H7 (cell line): ENCODE measurements around the gene CNTNAP2. TPM values are rescaled to one million over a fixed set of nuclear protein-coding genes. Genes with fewer than 3 reads are reported as not detected.

Source experiments
- DNase-seq: peaks from one replicate; pipeline ENCODE4 v3.0.0; 2012
- H3K27me3 ChIP-seq: 2 replicates; pipeline ENCODE4 v1.6.0; 2011; ENCODE audit warnings: mild to moderate bottlenecking, low read length; ENCODE audit not compliant: control insufficient read depth, insufficient read depth
- H3K36me3 ChIP-seq: replicated peaks from 2 replicates; pipeline ENCODE4 v1.5.1; 2011; ENCODE audit warnings: low read length; ENCODE audit not compliant: control insufficient read depth, insufficient read depth
- H3K4me3 ChIP-seq: 2 replicates; pipeline ENCODE4 v1.5.1; 2011; ENCODE audit warnings: low read depth, mild to moderate bottlenecking, control low read depth, low read length, moderate library complexity; ENCODE audit not compliant: insufficient read depth
- total RNA-seq: library from RNA; depleted of rRNA; stranded (reverse); fragments of >200 nt; shearing (Covaris generic); gene quantifications from 2 replicates; pipeline ENCODE4 v1.2.3, GENCODE V29; 2014

The CNTNAP2 gene
- total RNA-seq, 1 experiment from 2014 or later: 109 TPM

DNA sequence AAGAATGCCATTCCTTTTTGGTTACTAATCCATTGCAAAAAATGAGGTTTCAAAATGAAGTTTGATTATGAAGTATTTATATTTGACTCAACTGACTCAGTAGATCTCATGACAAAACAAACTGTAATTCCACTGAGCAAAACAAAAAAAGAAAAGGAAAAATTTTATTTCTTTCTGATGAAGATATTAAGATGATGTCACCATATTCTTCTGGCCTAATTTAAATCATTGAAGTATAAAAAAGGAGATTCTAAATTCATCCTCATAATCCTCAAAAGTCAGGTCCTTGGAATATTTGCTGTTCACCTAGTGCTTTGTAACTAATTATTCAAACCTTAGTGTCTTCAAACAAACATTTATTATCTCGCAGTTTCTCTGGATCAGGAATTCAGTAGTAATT is 1183.7 kb downstream of the CNTNAP2 start:
- Histone ChIP-seq H3K27me3 (no peaks in the 10 kb centered on the region), H3K4me3 (no peak overlapping the region), H3K36me3 (no peaks in the 10 kb centered on the region)
- no peak for DNase-seq

GRCh38 chr7:147304376-147304775 is 1187.8 kb downstream of the CNTNAP2 start:
- H3K27me3 ChIP-seq: no peaks in the 10 kb centered on the region
- H3K4me3 ChIP-seq: no peak overlapping the region
- no peaks in the 10 kb centered on the region for H3K36me3 ChIP-seq
- DNase-seq: no peak

- H3K4me3 ChIP-seq: no peak overlapping the region
- no peak for DNase-seq
Measured at GRCh38 chr7:147305827-147306226, 1189.2 kb downstream of the CNTNAP2 start.

DNA sequence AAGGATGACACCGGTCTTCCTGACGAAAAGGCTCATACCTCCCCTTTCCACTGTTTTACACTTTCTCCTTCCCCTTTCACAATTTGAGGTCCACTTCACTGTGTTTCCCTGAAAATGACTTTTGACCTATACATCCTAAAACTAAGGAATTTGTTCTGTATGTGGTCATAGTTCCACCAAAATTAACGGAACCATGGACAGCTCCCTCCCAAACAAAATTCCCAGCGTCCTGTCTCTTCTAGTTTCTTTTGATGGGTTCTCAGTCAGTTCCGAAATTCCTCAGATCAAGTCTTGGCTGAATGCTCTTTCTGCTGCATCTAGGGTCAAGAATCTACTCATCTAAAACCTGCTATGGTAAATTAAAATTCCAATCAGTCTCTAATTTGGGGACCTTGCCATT is 1191.9 kb downstream of the CNTNAP2 start:
- DNase-seq: peak; percentile 5
- H3K36me3 ChIP-seq: no peaks in the 10 kb centered on the region
- no peak overlapping the region for H3K4me3 ChIP-seq
- no peaks in the 10 kb centered on the region for H3K27me3 ChIP-seq

More at GRCh38 chr7:147305827-147306226, 1189.2 kb downstream of the CNTNAP2 start:
- Histone ChIP-seq H3K27me3 (no peaks in the 10 kb centered on the region), H3K36me3 (no peaks in the 10 kb centered on the region)

GRCh38 chr7:147311336-147311735 is 1194.7 kb downstream of the CNTNAP2 start:
- Histone ChIP-seq H3K36me3 (no peaks in the 10 kb centered on the region), H3K4me3 (no peak overlapping the region), H3K27me3 (no peaks in the 10 kb centered on the region)
- DNase-seq: no peak

- H3K27me3 ChIP-seq: no peaks in the 10 kb centered on the region
- H3K4me3 ChIP-seq: no peak overlapping the region
- H3K36me3 ChIP-seq: no peaks in the 10 kb centered on the region
- DNase-seq: no peak
Measured at GRCh38 chr7:147321504-147321903, 1204.9 kb downstream of the CNTNAP2 start.

DNA sequence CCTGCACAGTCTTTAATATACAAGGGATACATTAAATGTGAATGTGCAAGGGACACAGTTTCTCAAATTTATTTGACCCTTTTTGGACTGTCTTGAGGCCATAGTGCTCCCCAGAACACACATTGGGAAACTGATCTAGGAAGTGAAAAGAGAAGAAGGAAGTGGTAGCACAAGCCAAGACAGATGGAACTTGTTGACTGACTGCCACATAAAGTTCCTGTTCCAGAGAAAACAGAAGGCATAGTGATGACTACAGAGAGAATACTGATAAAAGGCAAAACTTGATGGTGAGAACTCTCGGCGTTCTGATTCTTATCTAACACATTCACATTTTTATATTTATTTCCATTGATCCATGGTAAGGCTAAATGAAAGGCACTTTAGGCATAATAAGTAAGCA is 1216.4 kb downstream of the CNTNAP2 start:
- no peak for DNase-seq
- no peaks in the 10 kb centered on the region for H3K36me3 ChIP-seq
- H3K4me3 ChIP-seq: no peak overlapping the region
- H3K27me3 ChIP-seq: no peaks in the 10 kb centered on the region

GRCh38 chr7:147363101-147363500 is 1246.5 kb downstream of the CNTNAP2 start:
- H3K36me3 ChIP-seq: no peaks in the 10 kb centered on the region
- DNase-seq: no peak

DNA sequence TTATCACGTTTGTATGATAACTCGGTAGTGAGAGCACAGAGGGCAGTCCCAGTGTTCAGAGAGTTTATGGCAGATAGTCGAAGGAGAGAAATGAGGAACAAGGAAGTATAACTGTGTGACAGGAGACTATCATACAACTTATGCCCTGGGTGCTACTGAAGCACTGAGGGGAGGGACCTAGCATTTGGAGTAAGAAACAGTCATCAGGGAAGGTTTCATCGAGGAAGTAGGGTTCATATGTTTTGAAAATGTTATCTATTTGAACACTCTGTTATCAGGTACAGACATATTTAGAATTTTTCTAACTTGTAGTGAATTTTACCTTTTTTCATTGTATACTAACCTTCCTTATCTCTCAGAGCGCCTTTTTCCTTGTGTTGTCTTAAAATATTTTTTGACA is 1259.6 kb downstream of the CNTNAP2 start:
- Histone ChIP-seq H3K36me3 (no peaks in the 10 kb centered on the region), H3K4me3 (no peak overlapping the region), H3K27me3 (no peaks in the 10 kb centered on the region)
- no peak for DNase-seq

More at GRCh38 chr7:147363101-147363500, 1246.5 kb downstream of the CNTNAP2 start:
- no peaks in the 10 kb centered on the region for H3K27me3 ChIP-seq
- no peak overlapping the region for H3K4me3 ChIP-seq

DNA sequence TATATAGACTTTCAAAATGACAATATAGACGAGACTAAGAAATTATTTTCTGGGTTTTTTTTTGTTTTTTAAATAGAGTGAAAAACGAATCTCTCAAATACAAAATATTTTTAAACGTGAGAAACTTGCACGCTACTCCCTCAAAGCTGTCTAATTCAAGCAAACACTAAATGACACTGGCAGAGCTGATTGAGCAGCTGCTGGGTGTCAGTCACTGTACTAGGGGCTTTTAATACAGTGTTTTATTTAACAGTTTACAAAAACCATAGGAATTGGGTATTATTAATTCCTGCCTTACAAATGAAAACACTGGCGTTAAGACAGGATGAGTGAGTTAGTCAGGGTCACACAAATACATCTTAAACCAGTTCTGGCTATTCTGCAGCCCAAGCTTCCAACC is 1264.3 kb downstream of the CNTNAP2 start:
- Histone ChIP-seq H3K36me3 (no peaks in the 10 kb centered on the region), H3K27me3 (no peaks in the 10 kb centered on the region), H3K4me3 (no peak overlapping the region)
- no peak for DNase-seq

DNA sequence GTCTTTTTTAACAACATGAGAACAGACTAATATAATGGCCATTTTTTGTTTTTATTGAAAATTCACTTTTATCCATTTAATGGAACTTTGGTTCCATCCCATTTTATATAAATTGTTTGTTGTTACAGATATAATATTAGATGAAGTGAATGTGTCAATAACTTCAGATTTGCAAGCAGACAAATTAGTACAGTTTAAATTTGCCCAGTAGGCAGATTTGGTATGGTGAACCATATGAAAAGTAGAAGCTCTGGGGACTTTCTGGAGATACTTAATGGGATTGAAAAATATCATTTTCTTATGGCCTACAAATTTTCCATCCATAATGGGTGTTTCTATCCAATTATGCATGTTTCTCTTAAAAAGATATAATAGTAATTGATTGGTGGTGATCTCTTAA is 1277.7 kb downstream of the CNTNAP2 start:
- Histone ChIP-seq H3K4me3 (no peak overlapping the region), H3K27me3 (no peaks in the 10 kb centered on the region), H3K36me3 (no peaks in the 10 kb centered on the region)
- no peak for DNase-seq

- DNase-seq: no peak
- no peaks in the 10 kb centered on the region for H3K36me3 ChIP-seq
- H3K27me3 ChIP-seq: no peaks in the 10 kb centered on the region
- no peak overlapping the region for H3K4me3 ChIP-seq
Measured at GRCh38 chr7:147400221-147400689, 1283.7 kb downstream of the CNTNAP2 start.

- DNase-seq: no peak
- Histone ChIP-seq H3K4me3 (no peak overlapping the region), H3K27me3 (no peaks in the 10 kb centered on the region), H3K36me3 (no peaks in the 10 kb centered on the region)
Measured at GRCh38 chr7:147400925-147401324, 1284.3 kb downstream of the CNTNAP2 start.

- no peak for DNase-seq
- no peaks in the 10 kb centered on the region for H3K27me3 ChIP-seq
- H3K4me3 ChIP-seq: no peak overlapping the region
- H3K36me3 ChIP-seq: no peaks in the 10 kb centered on the region
Measured at GRCh38 chr7:147405621-147406020, 1289.0 kb downstream of the CNTNAP2 start.

DNA sequence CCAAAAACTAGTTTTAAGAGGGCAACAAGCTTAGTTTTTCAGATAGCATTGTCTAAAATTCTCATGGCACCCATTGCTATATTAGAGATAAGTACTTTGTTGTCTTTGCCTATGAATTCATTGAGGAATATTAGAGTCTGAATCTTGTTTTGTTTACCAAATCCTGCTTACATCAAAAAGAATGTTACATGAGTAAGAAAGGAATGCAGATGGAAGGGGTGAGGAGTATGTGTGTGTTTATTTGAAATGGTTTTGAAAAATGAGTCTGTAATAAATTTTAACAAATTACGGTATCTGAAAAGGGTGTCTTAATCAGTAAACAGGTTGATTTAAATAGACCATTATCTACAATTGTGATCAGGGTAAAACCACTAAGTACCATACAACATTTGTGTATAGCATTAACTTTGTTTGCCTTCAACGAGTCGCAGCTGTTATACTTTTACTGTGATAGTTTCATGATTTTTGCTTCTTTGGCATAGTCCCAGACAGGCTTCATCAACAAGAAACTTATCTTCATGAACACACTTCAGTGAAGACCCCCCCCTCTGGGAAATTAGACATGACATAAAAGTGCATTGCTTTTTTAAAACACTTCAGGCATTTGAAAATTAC is 1290.0 kb downstream of the CNTNAP2 start:
- Histone ChIP-seq H3K27me3 (no peaks in the 10 kb centered on the region), H3K36me3 (no peaks in the 10 kb centered on the region), H3K4me3 (no peak overlapping the region)
- no peak for DNase-seq

DNA sequence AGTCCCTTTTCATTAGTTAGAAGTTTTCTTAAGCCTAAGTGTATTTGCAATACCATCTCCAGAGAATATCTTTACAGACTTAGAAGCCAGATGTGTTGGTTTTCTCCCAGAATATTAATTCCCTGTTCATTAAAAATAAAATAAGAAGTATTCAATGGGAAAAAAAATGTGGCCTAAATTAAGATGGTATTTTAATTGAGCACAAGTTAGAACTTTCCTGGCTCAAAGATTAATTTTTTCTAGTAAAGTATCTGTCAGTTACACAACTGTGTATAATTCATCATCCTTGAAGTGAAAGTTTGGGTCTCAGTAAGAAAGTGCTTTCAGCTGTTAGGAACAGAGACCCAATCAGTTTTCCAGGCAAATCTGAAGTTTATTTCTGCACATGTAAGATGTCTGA is 1294.5 kb downstream of the CNTNAP2 start:
- no peak for DNase-seq
- Histone ChIP-seq H3K27me3 (no peaks in the 10 kb centered on the region), H3K4me3 (no peak overlapping the region), H3K36me3 (no peaks in the 10 kb centered on the region)
